GM12878 (cell line): Measurements from ENCODE around the gene SURF4. TPM values are rescaled to one million over a fixed set of nuclear protein-coding genes. Genes with fewer than 3 reads are reported as not detected.

Source experiments
- BMI1 ChIP-seq: fragments of 450-650 bp; IDR thresholded peaks from 2 replicates; pipeline ENCODE4 v1.6.1; 2016; ENCODE audit warnings: mild to moderate bottlenecking, moderate library complexity, borderline replicate concordance
- DPF2 ChIP-seq: fragments of 450-650 bp; IDR thresholded peaks from 2 replicates; pipeline ENCODE4 v1.6.1; 2017; ENCODE audit warnings: mild to moderate bottlenecking
- FOXK2 ChIP-seq: fragments of 450-650 bp; IDR thresholded peaks from 2 replicates; pipeline ENCODE4 v1.6.1; 2017; ENCODE audit warnings: mild to moderate bottlenecking, moderate library complexity
- GATAD2B ChIP-seq: fragments of 450-650 bp; conservative IDR thresholded peaks from 2 replicates; pipeline ENCODE4 v1.6.1; 2017; ENCODE audit warnings: low read depth, mild to moderate bottlenecking, moderate library complexity
- MXI1 ChIP-seq: fragments of 150-350 bp; IDR thresholded peaks from 2 replicates; pipeline ENCODE4 v1.6.1; 2011; ENCODE audit warnings: low read depth, mild to moderate bottlenecking, inconsistent platforms, low read length, improper control_type of control experiment
- POLR2AphosphoS2 ChIP-seq: IDR thresholded peaks from 2 replicates; pipeline ENCODE4 v1.6.1; 2011; ENCODE audit warnings: low read depth, mild to moderate bottlenecking, low read length, improper control_type of control experiment, moderate library complexity
- POU2F2 ChIP-seq: IDR thresholded peaks from 3 replicates; pipeline ENCODE4 v1.6.1; 2011; ENCODE audit warnings: low read depth, mild to moderate bottlenecking, low read length, borderline replicate concordance
- RB1 ChIP-seq: fragments of 450-650 bp; formaldehyde crosslinking; IDR thresholded peaks from 2 replicates; pipeline ENCODE4 v1.6.1; 2017; ENCODE audit warnings: mild to moderate bottlenecking, borderline replicate concordance
- SRF ChIP-seq, 2 experiments: IDR thresholded peaks; 2 replicates each; pipeline ENCODE4 v1.6.1; 2011; ENCODE audit warnings: low read depth in 2 of 2, low read length in 2 of 2, mild to moderate bottlenecking in 1 of 2, moderate library complexity in 1 of 2
- SUPT20H ChIP-seq: IDR thresholded peaks from 2 replicates; pipeline ENCODE4 v1.6.1; 2011; ENCODE audit warnings: low read depth, mild to moderate bottlenecking, low read length, moderate library complexity, borderline replicate concordance; ENCODE audit not compliant: control insufficient read depth
- TBL1XR1 ChIP-seq: IDR thresholded peaks from 2 replicates; pipeline ENCODE4 v1.6.1; 2012; ENCODE audit warnings: low read depth, low read length, improper control_type of control experiment
- ZBTB40 ChIP-seq: fragments of 450-650 bp; IDR thresholded peaks from 2 replicates; pipeline ENCODE4 v1.6.1; 2016; ENCODE audit warnings: mild to moderate bottlenecking, moderate library complexity, borderline replicate concordance
- ZNF24 ChIP-seq: fragments of 450-650 bp; IDR thresholded peaks from 2 replicates; pipeline ENCODE4 v1.6.1; 2017; ENCODE audit warnings: antibody characterized with exemption, mild to moderate bottlenecking
- polyA plus RNA-seq, 11 experiments: library from polyadenylated mRNA; depleted of rRNA in 4 of 11; unstranded in 6 of 11; stranded (reverse) in 5 of 11; fragments of >200 nt; fragmentation: Nextera tagmentation in 4 of 11; fragmentation: Illumina TruSeq in 1 of 11; extraction: Ambion mirVana in 4 of 11; extraction: Trizol in 1 of 11; gene quantifications; 1 replicate in 1 of 11; 2 replicates in 10 of 11; pipeline versions ENCODE4 v1.2.1 to v1.2.3, GENCODE V29; 2011 to 2016; ENCODE audit warnings: inconsistent platforms in 2 of 11, missing spikeins in 2 of 11, low read depth in 1 of 11
- total RNA-seq, 4 experiments: library from RNA; depleted of rRNA in 3 of 4; stranded (reverse); fragments of >200 nt in 3 of 4; fragmentation: Illumina TruSeq in 1 of 4; extraction: Trizol in 1 of 4; gene quantifications; 2 replicates each; pipeline versions ENCODE4 v1.2.1 to v1.2.3, GENCODE V29; 2013 to 2021
- TF ChIP-seq, protein P1 (sequence below): fragments of 450-650 bp; IDR thresholded peaks from 2 replicates; pipeline ENCODE4 v1.6.1; 2017; ENCODE audit warnings: antibody characterized with exemption, mild to moderate bottlenecking, moderate library complexity
- TF ChIP-seq, protein P2 (sequence below): fragments of 450-650 bp; formaldehyde crosslinking; IDR thresholded peaks from 2 replicates; pipeline ENCODE4 v1.4.0; 2020; ENCODE audit warnings: mild to moderate bottlenecking, moderate library complexity
- TF ChIP-seq, protein P3 (sequence below): fragments of 450-650 bp; IDR thresholded peaks from 2 replicates; pipeline ENCODE4 v1.6.1; 2016; ENCODE audit warnings: mild to moderate bottlenecking

SURF4 gene
- total and polyA plus RNA-seq, 10 of the 15 experiments (the other 5 are each of a cell fraction or from before 2014, with no cell fraction given), result 6.4 to 134 (median 78.7) TPM

- TF ChIP-seq SRF (IDR thresholded peaks at IDR 0.05; ENCODE audit: low read depth in 2 of 2, low read length in 2 of 2) (peak; percentile 98 to 100), FOXK2 (peak; percentile 80), TBL1XR1 (0 out of 2 replicates have a peak, but pooled peaks have one; percentile 22), SUPT20H (no peak), GATAD2B (peak; percentile 82), MXI1 (peak; percentile 98), POLR2AphosphoS2 (peak; percentile 99), ZNF24 (peak; percentile 68; the same call in 1 of the 2 replicates), RB1 (peak; percentile 77; the same call in 1 of the 2 replicates), POU2F2 (peak; percentile 42; the same call in 2 of the 3 replicates), DPF2 (peak; percentile 75), BMI1 (no peak), ZBTB40 (peak; percentile 88)
- TF ChIP-seq, protein P1, sequence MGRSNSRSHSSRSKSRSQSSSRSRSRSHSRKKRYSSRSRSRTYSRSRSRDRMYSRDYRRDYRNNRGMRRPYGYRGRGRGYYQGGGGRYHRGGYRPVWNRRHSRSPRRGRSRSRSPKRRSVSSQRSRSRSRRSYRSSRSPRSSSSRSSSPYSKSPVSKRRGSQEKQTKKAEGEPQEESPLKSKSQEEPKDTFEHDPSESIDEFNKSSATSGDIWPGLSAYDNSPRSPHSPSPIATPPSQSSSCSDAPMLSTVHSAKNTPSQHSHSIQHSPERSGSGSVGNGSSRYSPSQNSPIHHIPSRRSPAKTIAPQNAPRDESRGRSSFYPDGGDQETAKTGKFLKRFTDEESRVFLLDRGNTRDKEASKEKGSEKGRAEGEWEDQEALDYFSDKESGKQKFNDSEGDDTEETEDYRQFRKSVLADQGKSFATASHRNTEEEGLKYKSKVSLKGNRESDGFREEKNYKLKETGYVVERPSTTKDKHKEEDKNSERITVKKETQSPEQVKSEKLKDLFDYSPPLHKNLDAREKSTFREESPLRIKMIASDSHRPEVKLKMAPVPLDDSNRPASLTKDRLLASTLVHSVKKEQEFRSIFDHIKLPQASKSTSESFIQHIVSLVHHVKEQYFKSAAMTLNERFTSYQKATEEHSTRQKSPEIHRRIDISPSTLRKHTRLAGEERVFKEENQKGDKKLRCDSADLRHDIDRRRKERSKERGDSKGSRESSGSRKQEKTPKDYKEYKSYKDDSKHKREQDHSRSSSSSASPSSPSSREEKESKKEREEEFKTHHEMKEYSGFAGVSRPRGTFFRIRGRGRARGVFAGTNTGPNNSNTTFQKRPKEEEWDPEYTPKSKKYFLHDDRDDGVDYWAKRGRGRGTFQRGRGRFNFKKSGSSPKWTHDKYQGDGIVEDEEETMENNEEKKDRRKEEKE, result no peak; the same call in 1 of the 2 replicates
- TF ChIP-seq, protein P2, sequence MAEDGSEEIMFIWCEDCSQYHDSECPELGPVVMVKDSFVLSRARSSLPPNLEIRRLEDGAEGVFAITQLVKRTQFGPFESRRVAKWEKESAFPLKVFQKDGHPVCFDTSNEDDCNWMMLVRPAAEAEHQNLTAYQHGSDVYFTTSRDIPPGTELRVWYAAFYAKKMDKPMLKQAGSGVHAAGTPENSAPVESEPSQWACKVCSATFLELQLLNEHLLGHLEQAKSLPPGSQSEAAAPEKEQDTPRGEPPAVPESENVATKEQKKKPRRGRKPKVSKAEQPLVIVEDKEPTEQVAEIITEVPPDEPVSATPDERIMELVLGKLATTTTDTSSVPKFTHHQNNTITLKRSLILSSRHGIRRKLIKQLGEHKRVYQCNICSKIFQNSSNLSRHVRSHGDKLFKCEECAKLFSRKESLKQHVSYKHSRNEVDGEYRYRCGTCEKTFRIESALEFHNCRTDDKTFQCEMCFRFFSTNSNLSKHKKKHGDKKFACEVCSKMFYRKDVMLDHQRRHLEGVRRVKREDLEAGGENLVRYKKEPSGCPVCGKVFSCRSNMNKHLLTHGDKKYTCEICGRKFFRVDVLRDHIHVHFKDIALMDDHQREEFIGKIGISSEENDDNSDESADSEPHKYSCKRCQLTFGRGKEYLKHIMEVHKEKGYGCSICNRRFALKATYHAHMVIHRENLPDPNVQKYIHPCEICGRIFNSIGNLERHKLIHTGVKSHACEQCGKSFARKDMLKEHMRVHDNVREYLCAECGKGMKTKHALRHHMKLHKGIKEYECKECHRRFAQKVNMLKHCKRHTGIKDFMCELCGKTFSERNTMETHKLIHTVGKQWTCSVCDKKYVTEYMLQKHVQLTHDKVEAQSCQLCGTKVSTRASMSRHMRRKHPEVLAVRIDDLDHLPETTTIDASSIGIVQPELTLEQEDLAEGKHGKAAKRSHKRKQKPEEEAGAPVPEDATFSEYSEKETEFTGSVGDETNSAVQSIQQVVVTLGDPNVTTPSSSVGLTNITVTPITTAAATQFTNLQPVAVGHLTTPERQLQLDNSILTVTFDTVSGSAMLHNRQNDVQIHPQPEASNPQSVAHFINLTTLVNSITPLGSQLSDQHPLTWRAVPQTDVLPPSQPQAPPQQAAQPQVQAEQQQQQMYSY (CRISPR knock-in tag), result no peak
- TF ChIP-seq, protein P3, sequence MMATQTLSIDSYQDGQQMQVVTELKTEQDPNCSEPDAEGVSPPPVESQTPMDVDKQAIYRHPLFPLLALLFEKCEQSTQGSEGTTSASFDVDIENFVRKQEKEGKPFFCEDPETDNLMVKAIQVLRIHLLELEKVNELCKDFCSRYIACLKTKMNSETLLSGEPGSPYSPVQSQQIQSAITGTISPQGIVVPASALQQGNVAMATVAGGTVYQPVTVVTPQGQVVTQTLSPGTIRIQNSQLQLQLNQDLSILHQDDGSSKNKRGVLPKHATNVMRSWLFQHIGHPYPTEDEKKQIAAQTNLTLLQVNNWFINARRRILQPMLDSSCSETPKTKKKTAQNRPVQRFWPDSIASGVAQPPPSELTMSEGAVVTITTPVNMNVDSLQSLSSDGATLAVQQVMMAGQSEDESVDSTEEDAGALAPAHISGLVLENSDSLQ, result peak; percentile 48; the same call in 1 of the 2 replicates
Measured at GRCh38 chr9:133335924-133336811, 39.7 kb downstream of the SURF4 start, which contains the start of gene SURF6 (continued).
